M059J (cell line): Measurements from ENCODE around the gene EPHB1. TPM values are rescaled to one million over a fixed set of nuclear protein-coding genes. Genes with fewer than 3 reads are reported as not detected.
"Not testable (repeated sequence)": the region's sequence is repeated elsewhere in the genome, so short reads cannot be mapped to it uniquely, and the experiment has no call there.

Source experiments
- DNase-seq: peaks from one replicate; pipeline ENCODE4 v3.0.0-alpha.2; 2012; ENCODE audit warnings: low read depth
- total RNA-seq: library from RNA; depleted of rRNA; stranded (reverse); fragments of >200 nt; shearing (Covaris generic); gene quantifications from 2 replicates; pipeline ENCODE4 v1.2.3, GENCODE V29; 2014

Gene EPHB1
- total RNA-seq, 1 experiment from 2014 or later: 1.0 TPM

- no peak for DNase-seq
Measured at GRCh38 chr3:135214400-135214799, 419.3 kb downstream of the EPHB1 start.

GRCh38 chr3:135215516-135215915 is 420.5 kb downstream of the EPHB1 start:
- peak; percentile 46 for DNase-seq

- DNase-seq: no peak
Measured at GRCh38 chr3:135216659-135217058, 421.6 kb downstream of the EPHB1 start.

GRCh38 chr3:135217730-135218129 is 422.7 kb downstream of the EPHB1 start:
- DNase-seq: no peak

- DNase-seq: no peak
Measured at GRCh38 chr3:135218304-135218703, 423.2 kb downstream of the EPHB1 start.

GRCh38 chr3:135218782-135219181 is 423.7 kb downstream of the EPHB1 start:
- DNase-seq: no peak

- DNase-seq: no peak
Measured at GRCh38 chr3:135224815-135225362, 429.8 kb downstream of the EPHB1 start.

- no peak for DNase-seq
Measured at GRCh38 chr3:135226057-135226456, 431.0 kb downstream of the EPHB1 start.

- no peak for DNase-seq
Measured at GRCh38 chr3:135228201-135228600, 433.1 kb downstream of the EPHB1 start.

GRCh38 chr3:135229018-135229495 is 434.0 kb downstream of the EPHB1 start:
- no peak for DNase-seq

GRCh38 chr3:135231737-135232136 is 436.7 kb downstream of the EPHB1 start:
- no peak for DNase-seq

GRCh38 chr3:135232226-135232625 is 437.2 kb downstream of the EPHB1 start:
- no peak for DNase-seq

GRCh38 chr3:135233476-135233875 is 438.4 kb downstream of the EPHB1 start:
- DNase-seq: not testable (repeated sequence)

GRCh38 chr3:135235541-135235940 is 440.5 kb downstream of the EPHB1 start:
- DNase-seq: no peak

- no peak for DNase-seq
Measured at GRCh38 chr3:135237371-135238143, 442.5 kb downstream of the EPHB1 start.

GRCh38 chr3:135238236-135238830 is 443.3 kb downstream of the EPHB1 start:
- no peak for DNase-seq

- DNase-seq: no peak
Measured at GRCh38 chr3:135238871-135239614, 444.0 kb downstream of the EPHB1 start.

GRCh38 chr3:135239615-135239884 is 444.5 kb downstream of the EPHB1 start:
- DNase-seq: no peak

GRCh38 chr3:135240426-135240825 is 445.4 kb downstream of the EPHB1 start:
- no peak for DNase-seq

GRCh38 chr3:135242285-135242684 is 447.2 kb downstream of the EPHB1 start:
- DNase-seq: no peak

- no peak for DNase-seq
Measured at GRCh38 chr3:135243616-135244015, 448.6 kb downstream of the EPHB1 start.

GRCh38 chr3:135246027-135246426 is 451.0 kb downstream of the EPHB1 start:
- no peak for DNase-seq

GRCh38 chr3:135248213-135248612 is 453.2 kb downstream of the EPHB1 start:
- DNase-seq: no peak
